ENCODE data around the gene EGFR.

- TF ChIP-seq REST (IDR thresholded peaks at IDR 0.05; ENCODE audit: insufficient read depth in 1 of 2, low read depth in 2 of 2, low read length in 2 of 2) (no peak), POLR2AphosphoS5 (IDR thresholded peaks at IDR 0.05; ENCODE audit: low read depth, low read length) (no peak), SIN3A (IDR thresholded peaks at IDR 0.05; ENCODE audit: borderline replicate concordance, insufficient read depth, low read length) (no peak)
Measured at GRCh38 chr7:55179931-55180682, 161.3 kb downstream of the EGFR start.

All from PFSK-1 (cell line).